ENCODE measurements around the gene GGTLC1.
"Not testable (repeated sequence)": the region's sequence is repeated elsewhere in the genome, so short reads cannot be mapped to it uniquely, and the experiment has no call there.

Gene GGTLC1

GRCh38 chr20:23988561-23988960 is at the start of gene GGTLC1:
GGTLC1 (minus strand) TSS chr20:23988779; CDS start chr20:23986611, 2,168 bp downstream.
- DNase-seq (ENCODE audit: low read depth in 2 of 2) = no peak

- DNase-seq (ENCODE audit: low read depth in 2 of 2) = no peak
These were observed 46.2 kb upstream of the GGTLC1 start for GRCh38 chr20:24034820-24035219.

- no peak for DNase-seq (ENCODE audit: low read depth in 2 of 2)
These were observed 45.0 kb upstream of the GGTLC1 start for GRCh38 chr20:24033565-24033964.

GRCh38 chr20:24033151-24033550 is 44.6 kb upstream of the GGTLC1 start:
- DNase-seq (ENCODE audit: low read depth in 2 of 2) = peak in 1 of 2 donors; percentile 6

- DNase-seq (ENCODE audit: low read depth in 2 of 2) = no peak
These were observed 43.9 kb upstream of the GGTLC1 start for GRCh38 chr20:24032400-24032898.

- peak; percentile 64 to 65 for DNase-seq (ENCODE audit: low read depth in 2 of 2)
These were observed 38.6 kb upstream of the GGTLC1 start for GRCh38 chr20:24027229-24027628.

- no peak for DNase-seq (ENCODE audit: low read depth in 2 of 2)
These were observed 34.1 kb upstream of the GGTLC1 start for GRCh38 chr20:24022621-24023180.

GRCh38 chr20:24018796-24019195 is 30.2 kb upstream of the GGTLC1 start:
- no peak for DNase-seq (ENCODE audit: low read depth in 2 of 2)

- no peak for DNase-seq (ENCODE audit: low read depth in 2 of 2)
These were observed 28.8 kb upstream of the GGTLC1 start for GRCh38 chr20:24017458-24017755.

- no peak for DNase-seq (ENCODE audit: low read depth in 2 of 2)
These were observed 28.3 kb upstream of the GGTLC1 start for GRCh38 chr20:24016607-24017457.

- no peak for DNase-seq (ENCODE audit: low read depth in 2 of 2)
These were observed 25.4 kb upstream of the GGTLC1 start for GRCh38 chr20:24013953-24014352.

- DNase-seq (ENCODE audit: low read depth in 2 of 2) = no peak
These were observed 22.7 kb upstream of the GGTLC1 start for GRCh38 chr20:24011282-24011681.

GRCh38 chr20:24007758-24008157 is 19.2 kb upstream of the GGTLC1 start:
- no peak for DNase-seq (ENCODE audit: low read depth in 2 of 2)

GRCh38 chr20:24007073-24007595 is 18.6 kb upstream of the GGTLC1 start:
- DNase-seq (ENCODE audit: low read depth in 2 of 2) = no peak

- no peak for DNase-seq (ENCODE audit: low read depth in 2 of 2)
These were observed 18.0 kb upstream of the GGTLC1 start for GRCh38 chr20:24006626-24007025.

GRCh38 chr20:24004471-24004870 is 15.9 kb upstream of the GGTLC1 start:
- no peak for DNase-seq (ENCODE audit: low read depth in 2 of 2)

- no peak for DNase-seq (ENCODE audit: low read depth in 2 of 2)
These were observed 14.3 kb upstream of the GGTLC1 start for GRCh38 chr20:24002896-24003295.

GRCh38 chr20:24001712-24002405 is 13.3 kb upstream of the GGTLC1 start:
- no peak for DNase-seq (ENCODE audit: low read depth in 2 of 2)

- DNase-seq (ENCODE audit: low read depth in 2 of 2) = no peak
These were observed 10.3 kb upstream of the GGTLC1 start for GRCh38 chr20:23998844-23999243.

GRCh38 chr20:23998392-23998791 is 9.8 kb upstream of the GGTLC1 start:
- no peak for DNase-seq (ENCODE audit: low read depth in 2 of 2)

GRCh38 chr20:23995905-23996666 is 7.5 kb upstream of the GGTLC1 start:
- DNase-seq (ENCODE audit: low read depth in 2 of 2) = peak; percentile 12 to 42

GRCh38 chr20:23995291-23995690 is 6.7 kb upstream of the GGTLC1 start:
- DNase-seq (ENCODE audit: low read depth in 2 of 2) = not testable (repeated sequence)
